Gastrocnemius medialis (tissue), 4 donors: ENCODE measurements around the gene DYNLRB2.

Experiments used
- POLR2A ChIP-seq, 2 donors: fragments of 450-650 bp; IDR thresholded peaks; one replicate each; pipeline ENCODE4 v1.6.1; 2017; ENCODE audit warnings: antibody characterized with exemption in 2 of 2, mild to moderate bottlenecking in 2 of 2, moderate library complexity in 2 of 2
- TF ChIP-seq, protein P1 (sequence below), 5 experiments: fragments of 450-650 bp in 3 of 5; fragments of 200-600 bp in 2 of 5; sonication (generic) in 2 of 5; IDR thresholded peaks in 4 of 5; conservative IDR thresholded peaks in 1 of 5; 1 replicate in 4 of 5; 2 replicates in 1 of 5; pipeline ENCODE4 v1.5.1; 2016 to 2019; ENCODE audit warnings: antibody characterized with exemption in 5 of 5, mild to moderate bottlenecking in 3 of 5, moderate library complexity in 3 of 5

DNA sequence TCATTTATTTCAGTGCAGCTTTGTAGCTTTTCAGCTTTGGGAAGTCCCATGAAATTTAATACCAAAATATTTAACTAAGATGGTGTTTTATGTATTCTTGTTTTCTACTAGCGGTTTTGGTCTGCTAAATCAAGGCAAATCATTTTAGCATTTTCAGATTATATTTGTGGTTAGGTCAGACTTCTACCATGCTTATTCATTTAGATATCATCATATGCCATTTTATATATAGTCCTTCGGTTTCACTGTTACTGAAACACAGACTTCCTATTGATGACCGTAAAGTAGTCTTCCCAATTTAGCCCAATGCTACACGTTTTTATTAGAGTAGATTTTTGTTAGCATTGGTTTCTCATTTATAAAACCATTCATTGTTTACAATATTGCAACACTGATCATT, 5.5 kb downstream of the DYNLRB2 start:
- TF ChIP-seq, protein P1, sequence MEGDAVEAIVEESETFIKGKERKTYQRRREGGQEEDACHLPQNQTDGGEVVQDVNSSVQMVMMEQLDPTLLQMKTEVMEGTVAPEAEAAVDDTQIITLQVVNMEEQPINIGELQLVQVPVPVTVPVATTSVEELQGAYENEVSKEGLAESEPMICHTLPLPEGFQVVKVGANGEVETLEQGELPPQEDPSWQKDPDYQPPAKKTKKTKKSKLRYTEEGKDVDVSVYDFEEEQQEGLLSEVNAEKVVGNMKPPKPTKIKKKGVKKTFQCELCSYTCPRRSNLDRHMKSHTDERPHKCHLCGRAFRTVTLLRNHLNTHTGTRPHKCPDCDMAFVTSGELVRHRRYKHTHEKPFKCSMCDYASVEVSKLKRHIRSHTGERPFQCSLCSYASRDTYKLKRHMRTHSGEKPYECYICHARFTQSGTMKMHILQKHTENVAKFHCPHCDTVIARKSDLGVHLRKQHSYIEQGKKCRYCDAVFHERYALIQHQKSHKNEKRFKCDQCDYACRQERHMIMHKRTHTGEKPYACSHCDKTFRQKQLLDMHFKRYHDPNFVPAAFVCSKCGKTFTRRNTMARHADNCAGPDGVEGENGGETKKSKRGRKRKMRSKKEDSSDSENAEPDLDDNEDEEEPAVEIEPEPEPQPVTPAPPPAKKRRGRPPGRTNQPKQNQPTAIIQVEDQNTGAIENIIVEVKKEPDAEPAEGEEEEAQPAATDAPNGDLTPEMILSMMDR (IDR thresholded peaks at IDR 0.05 in 4 of 5, conservative IDR thresholded peaks at IDR 0.05 in 1 of 5), result no peak
- no peak for TF ChIP-seq POLR2A (IDR thresholded peaks at IDR 0.05)
